CD4-positive, CD25-positive, alpha-beta regulatory T cell (primary cell): ENCODE data around the gene TMPRSS7. TPM values are rescaled to one million over a fixed set of nuclear protein-coding genes. Genes with fewer than 3 reads are reported as not detected.
A peak's percentile ranks its signal among the peaks of the same experiment; 100 is the strongest.
"Not testable (repeated sequence)": the region's sequence is repeated elsewhere in the genome, so short reads cannot be mapped to it uniquely, and the experiment has no call there.

Experiments
- ATAC-seq, 2 donors: fragments of 150-1000 bp; cut with Tn5 transposase; one replicate each; pipeline ENCODE4 v1.10.0; 2021; ENCODE audit warnings: low read depth in 2 of 2, moderate number of reproducible peaks in 2 of 2, moderate library complexity in 1 of 2
- DNase-seq, 3 donors: peaks; one replicate each; pipeline versions ENCODE4 v3.0.0 to v3.0.0-alpha.2; 2012 to 2022; ENCODE audit warnings: mixed read lengths in 1 of 3
- H3K27ac ChIP-seq: one replicate; pipeline ENCODE4 v1.7.0; 2013; ENCODE audit warnings: mild to moderate bottlenecking, low read length; ENCODE audit not compliant: insufficient read depth, poor library complexity, severe bottlenecking
- H3K27me3 ChIP-seq: one replicate; pipeline ENCODE4 v1.7.0; 2013; ENCODE audit warnings: low read length; ENCODE audit not compliant: control insufficient read depth, insufficient read depth
- H3K36me3 ChIP-seq: one replicate; pipeline ENCODE4 v1.7.0; 2013; ENCODE audit warnings: mild to moderate bottlenecking, low read length, moderate library complexity; ENCODE audit not compliant: control insufficient read depth, insufficient read depth
- H3K4me1 ChIP-seq: 2 replicates; pipeline ENCODE4 v1.7.0; 2013; ENCODE audit warnings: mild to moderate bottlenecking, low read length; ENCODE audit not compliant: insufficient read depth, control insufficient read depth, poor library complexity, severe bottlenecking
- H3K4me3 ChIP-seq: one replicate; pipeline ENCODE4 v1.7.0; 2013; ENCODE audit warnings: low read depth, mild to moderate bottlenecking, low read length, moderate library complexity
- H3K9me3 ChIP-seq, 2 experiments: 1 replicate in 1 of 2; 2 replicates in 1 of 2; pipeline ENCODE4 v1.7.0; 2013; ENCODE audit warnings: low read length in 2 of 2, mild to moderate bottlenecking in 1 of 2, moderate library complexity in 1 of 2; ENCODE audit not compliant: control insufficient read depth in 2 of 2
- H3K27ac Mint-ChIP-seq, 3 donors: one replicate each; pipeline ENCODE4 v1.8.0; 2020 to 2022; ENCODE audit warnings: mild to moderate bottlenecking in 3 of 3, mixed read lengths in 3 of 3, moderate library complexity in 2 of 3
- H3K27me3 Mint-ChIP-seq: one replicate; pipeline ENCODE4 v1.8.0; 2022; ENCODE audit warnings: mild to moderate bottlenecking, mixed read lengths
- H3K36me3 Mint-ChIP-seq: one replicate; pipeline ENCODE4 v1.8.0; 2020; ENCODE audit warnings: mixed read lengths
- H3K4me1 Mint-ChIP-seq, 4 donors: one replicate each; pipeline ENCODE4 v1.8.0; 2020 to 2022; ENCODE audit warnings: mixed read lengths in 4 of 4, mild to moderate bottlenecking in 1 of 4
- H3K4me3 Mint-ChIP-seq, 4 donors: one replicate each; pipeline ENCODE4 v1.8.0; 2020 to 2022; ENCODE audit warnings: mild to moderate bottlenecking in 4 of 4, mixed read lengths in 4 of 4, moderate library complexity in 3 of 4
- H3K9me3 Mint-ChIP-seq, 7 donors: one replicate each; pipeline ENCODE4 v1.8.0; 2020 to 2022; ENCODE audit warnings: mixed read lengths in 7 of 7, mild to moderate bottlenecking in 3 of 7, moderate library complexity in 2 of 7
- polyA plus RNA-seq, 4 donors: library from polyadenylated mRNA; unstranded; fragments of 300-500 nt; fragmentation: Illumina TruSeq; gene quantifications; one replicate each; pipeline ENCODE4 v1.2.3, GENCODE V29; 2021
- total RNA-seq: library from RNA; stranded (reverse); gene quantifications from one replicate; pipeline ENCODE4 v1.2.3, GENCODE V29; 2022

Gene TMPRSS7
- total and polyA plus RNA-seq, 5 donors from 2014 or later = not detected

DNA sequence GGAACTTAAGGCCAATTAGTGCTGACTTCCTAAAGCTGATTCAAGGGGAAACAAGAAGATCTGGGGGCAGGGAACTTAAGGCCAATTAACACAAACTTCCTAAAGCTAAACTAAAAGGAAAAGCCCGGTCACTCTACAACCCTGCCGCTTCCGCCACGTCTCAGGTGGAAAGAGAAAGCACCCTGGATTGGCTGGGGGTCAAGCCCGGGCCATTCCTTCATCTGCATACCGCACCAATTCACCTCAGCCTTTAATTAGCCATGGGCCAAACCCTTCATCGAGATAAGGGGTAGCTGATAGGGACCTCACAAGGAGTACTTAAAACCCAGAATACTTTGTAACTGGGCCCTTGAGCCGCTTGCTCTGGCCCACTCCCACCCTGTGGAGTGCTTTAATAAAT, 14.4 kb downstream of the TMPRSS7 start:
- H3K4me3 Mint-ChIP-seq = no peak overlapping the region
- H3K9me3 ChIP-seq = no peaks in the 10 kb centered on the region
- ATAC-seq = no peak

GRCh38 chr3:112053229-112053628, 18.7 kb downstream of the TMPRSS7 start:
- no peaks in the 10 kb centered on the region for H3K36me3 ChIP-seq
- H3K4me1 ChIP-seq = no peaks in the 10 kb centered on the region
- H3K4me1 Mint-ChIP-seq = peaks cover 0 to 5% (median under 1%) of the 10 kb centered on the region in 4 donors
- H3K9me3 ChIP-seq = no peaks in the 10 kb centered on the region
- no peak overlapping the region for H3K4me3 Mint-ChIP-seq
- no peaks in the 10 kb centered on the region for H3K36me3 Mint-ChIP-seq
- H3K27me3 Mint-ChIP-seq = peaks cover 11% of the 10 kb centered on the region
- DNase-seq = no peak
- no peak overlapping the region for H3K27ac Mint-ChIP-seq
- peaks cover 11% of the 10 kb centered on the region for H3K27me3 ChIP-seq
- no peak overlapping the region for H3K27ac ChIP-seq
- no peak for ATAC-seq
- no peaks in the 10 kb centered on the region for H3K9me3 Mint-ChIP-seq
- no peak overlapping the region for H3K4me3 ChIP-seq

More for the DNA sequence above, 14.4 kb downstream of the TMPRSS7 start:
- H3K27ac Mint-ChIP-seq = no peak overlapping the region
- Histone ChIP-seq H3K27me3 (peaks cover 9% of the 10 kb centered on the region), H3K4me3 (no peak overlapping the region), H3K36me3 (no peaks in the 10 kb centered on the region), H3K4me1 (no peaks in the 10 kb centered on the region), H3K27ac (no peak overlapping the region)
- H3K9me3 Mint-ChIP-seq = no peaks in the 10 kb centered on the region
- H3K36me3 Mint-ChIP-seq = no peaks in the 10 kb centered on the region
- H3K4me1 Mint-ChIP-seq = peaks cover 0 to 4% (median 0%) of the 10 kb centered on the region in 4 donors
- peaks cover 4% of the 10 kb centered on the region for H3K27me3 Mint-ChIP-seq
- no peak for DNase-seq

DNA sequence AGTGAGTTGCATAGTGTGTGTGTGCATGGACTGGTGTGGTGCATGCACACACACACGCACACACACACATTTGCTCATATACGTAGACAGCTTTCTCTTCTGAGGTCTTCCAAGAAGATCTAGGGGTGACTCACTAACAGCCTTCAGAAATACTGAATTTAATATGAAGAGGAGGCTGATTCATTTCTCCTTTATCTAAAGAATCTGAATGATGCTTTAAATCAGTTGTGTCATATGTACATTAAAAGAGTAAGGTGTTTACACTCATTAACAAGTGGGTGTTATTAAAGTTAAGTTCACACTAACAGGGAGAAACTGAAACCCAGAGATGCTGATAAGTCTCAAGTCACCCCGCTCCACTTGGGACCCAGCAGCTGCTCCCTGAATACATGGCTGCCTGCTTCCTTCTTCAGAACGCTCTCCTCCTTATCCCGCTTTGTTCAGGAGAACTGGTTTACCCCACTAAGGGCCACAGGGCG, 22.0 kb downstream of the TMPRSS7 start:
- H3K4me1 ChIP-seq = no peaks in the 10 kb centered on the region
- no peaks in the 10 kb centered on the region for H3K36me3 ChIP-seq
- no peak overlapping the region for H3K4me3 Mint-ChIP-seq
- H3K27me3 ChIP-seq = peaks cover 11% of the 10 kb centered on the region
- H3K4me1 Mint-ChIP-seq = peaks cover 0 to 5% (median under 1%) of the 10 kb centered on the region in 4 donors
- peaks cover 13% of the 10 kb centered on the region for H3K27me3 Mint-ChIP-seq
- H3K27ac ChIP-seq = no peak overlapping the region
- H3K9me3 Mint-ChIP-seq = peaks cover 0 to 5% (median 0%) of the 10 kb centered on the region in 7 donors
- H3K27ac Mint-ChIP-seq = peak overlapping the region in 1 of 3 donors; percentile 7
- H3K9me3 ChIP-seq = no peaks in the 10 kb centered on the region
- DNase-seq (peak in 1 of 3 donors; percentile 45), ATAC-seq (peak; percentile 55 to 60)
- H3K4me3 ChIP-seq = no peak overlapping the region
- H3K36me3 Mint-ChIP-seq = peaks cover 3% of the 10 kb centered on the region

- peaks cover 16% of the 10 kb centered on the region for H3K27me3 Mint-ChIP-seq
- no peak for DNase-seq
- peaks cover 0 to 5% (median under 1%) of the 10 kb centered on the region in 4 donors for H3K4me1 Mint-ChIP-seq
- peaks cover 3% of the 10 kb centered on the region for H3K36me3 Mint-ChIP-seq
- Histone ChIP-seq H3K27ac (no peak overlapping the region), H3K4me1 (no peaks in the 10 kb centered on the region), H3K4me3 (no peak overlapping the region), H3K9me3 (no peaks in the 10 kb centered on the region), H3K27me3 (peaks cover 5% of the 10 kb centered on the region), H3K36me3 (no peaks in the 10 kb centered on the region)
- H3K9me3 Mint-ChIP-seq = peaks cover 0 to 5% (median 0%) of the 10 kb centered on the region in 7 donors
- no peak for ATAC-seq
- no peak overlapping the region for H3K4me3 Mint-ChIP-seq
- no peak overlapping the region for H3K27ac Mint-ChIP-seq
Observed at GRCh38 chr3:112059497-112059896, 25.0 kb downstream of the TMPRSS7 start.

DNA sequence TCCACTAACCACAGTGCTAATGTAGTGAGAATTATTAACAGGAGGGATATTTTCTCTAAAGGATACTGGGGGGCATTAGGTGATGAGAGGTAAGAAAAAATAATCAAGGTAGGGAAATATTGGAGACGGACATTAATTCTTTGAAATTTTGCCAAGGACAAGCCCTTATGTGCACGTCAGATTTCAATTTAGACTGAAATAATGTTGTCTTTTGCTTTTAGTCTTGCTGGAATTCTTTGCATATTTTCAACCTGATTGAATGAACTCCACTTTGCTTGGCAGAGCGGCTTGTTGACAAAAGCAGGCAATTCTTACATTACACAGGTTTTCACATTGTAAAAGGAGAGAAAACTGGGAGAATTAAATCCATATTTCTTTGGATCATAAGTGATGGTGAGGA, 26.6 kb downstream of the TMPRSS7 start:
- Histone ChIP-seq H3K9me3 (no peaks in the 10 kb centered on the region), H3K4me3 (no peak overlapping the region), H3K27ac (no peak overlapping the region), H3K4me1 (no peaks in the 10 kb centered on the region), H3K36me3 (no peaks in the 10 kb centered on the region), H3K27me3 (peaks cover 5% of the 10 kb centered on the region)
- Mint-ChIP-seq H3K4me1 (peaks cover 0 to 5% (median under 1%) of the 10 kb centered on the region in 4 donors), H3K27ac (no peak overlapping the region), H3K9me3 (peaks cover 0 to 5% (median 0%) of the 10 kb centered on the region in 7 donors), H3K27me3 (peaks cover 16% of the 10 kb centered on the region), H3K4me3 (no peak overlapping the region), H3K36me3 (peaks cover 3% of the 10 kb centered on the region)
- DNase-seq (no peak), ATAC-seq (no peak)

GRCh38 chr3:112072387-112073060, 38.0 kb downstream of the TMPRSS7 start:
- DNase-seq (peak; percentile 36 to 77 (median 76)), ATAC-seq (peak; percentile 62 to 69)
- Mint-ChIP-seq H3K4me3 (peak overlapping the region; percentile 53 to 87 (median 84)), H3K9me3 (peaks cover 0 to 16% (median 2%) of the 10 kb centered on the region in 7 donors), H3K27me3 (peaks cover 15% of the 10 kb centered on the region), H3K27ac (peak overlapping the region; percentile 90 to 91 (median 91)), H3K4me1 (peaks cover 9 to 44% (median 17%) of the 10 kb centered on the region in 4 donors), H3K36me3 (peaks cover 11% of the 10 kb centered on the region)
- H3K27me3 ChIP-seq, H3K4me1 ChIP-seq, H3K36me3 ChIP-seq, H3K9me3 ChIP-seq, H3K27ac ChIP-seq: not testable (repeated sequence)
- peak overlapping the region; percentile 51 for H3K4me3 ChIP-seq

- no peak for ATAC-seq
- Histone ChIP-seq H3K27ac (no peak overlapping the region), H3K27me3 (no peaks in the 10 kb centered on the region), H3K4me3 (no peak overlapping the region), H3K4me1 (no peaks in the 10 kb centered on the region), H3K36me3 (no peaks in the 10 kb centered on the region), H3K9me3 (no peaks in the 10 kb centered on the region)
- Mint-ChIP-seq H3K4me3 (no peak overlapping the region), H3K36me3 (peaks cover 11% of the 10 kb centered on the region), H3K9me3 (peaks cover 0 to 11% (median 0%) of the 10 kb centered on the region in 7 donors), H3K27ac (peak overlapping the region in 2 of 3 donors; percentile 16 to 59), H3K27me3 (peaks cover 15% of the 10 kb centered on the region), H3K4me1 (peaks cover 9 to 44% (median 17%) of the 10 kb centered on the region in 4 donors)
- no peak for DNase-seq
Observed at GRCh38 chr3:112074006-112074405, 39.5 kb downstream of the TMPRSS7 start.
